ENCODE data around the gene RSBN1. TPM values are rescaled to one million over a fixed set of nuclear protein-coding genes. Genes with fewer than 3 reads are reported as not detected.
A peak's percentile ranks its signal among the peaks of the same experiment; 100 is the strongest.

The RSBN1 gene
- total and polyA plus RNA-seq, 2 experiments from 2014 or later: 15.4 to 17.4 TPM

- Histone ChIP-seq H3K4me2 (0 out of 2 replicates have a peak overlapping the region, but pooled peaks have one; percentile 3), H3K27me3 (ENCODE audit: insufficient read depth) (no peaks in the 10 kb centered on the region), H4K20me1 (replicated peaks; ENCODE audit: insufficient read depth) (0 out of 2 replicates have a peak, but pooled peaks cover 3% of the 10 kb centered on the region), H3K4me3 (no peak overlapping the region), H2AFZ (no peak overlapping the region), H3K79me2 (replicated peaks; ENCODE audit: insufficient read depth) (peaks cover 79% of the 10 kb centered on the region), H3K4me1 (ENCODE audit: insufficient read depth) (peaks cover 18% of the 10 kb centered on the region), H3K27ac (ENCODE audit: low read depth) (no peak overlapping the region), H3K36me3 (ENCODE audit: insufficient read depth) (no peaks in the 10 kb centered on the region), H3K9me2 (ENCODE audit: insufficient read depth) (no peaks in the 10 kb centered on the region), H3F3A (replicated peaks; ENCODE audit: low read depth) (no peaks in the 10 kb centered on the region)
- ATAC-seq: no peak
- Mint-ChIP-seq H3K4me1 (peaks cover 19% of the 10 kb centered on the region), H3K9me3 (no peaks in the 10 kb centered on the region), H3K27ac (no peak overlapping the region), H3K4me3 (no peak overlapping the region), H3K36me3 (ENCODE audit: low read depth) (no peaks in the 10 kb centered on the region), H3K27me3 (ENCODE audit: insufficient read depth, low read depth, poor library complexity) (no peaks in the 10 kb centered on the region)
- TF ChIP-seq REST (IDR thresholded peaks at IDR 0.05; ENCODE audit: unreplicated experiment): no peak
- TF ChIP-seq ZNF114 (CRISPR knock-in tag; IDR thresholded peaks at IDR 0.05): no peak
- TF ChIP-seq CREB1 (CRISPR knock-in tag; IDR thresholded peaks at IDR 0.05; ENCODE audit: low read depth): no peak
- TF ChIP-seq, protein P1, sequence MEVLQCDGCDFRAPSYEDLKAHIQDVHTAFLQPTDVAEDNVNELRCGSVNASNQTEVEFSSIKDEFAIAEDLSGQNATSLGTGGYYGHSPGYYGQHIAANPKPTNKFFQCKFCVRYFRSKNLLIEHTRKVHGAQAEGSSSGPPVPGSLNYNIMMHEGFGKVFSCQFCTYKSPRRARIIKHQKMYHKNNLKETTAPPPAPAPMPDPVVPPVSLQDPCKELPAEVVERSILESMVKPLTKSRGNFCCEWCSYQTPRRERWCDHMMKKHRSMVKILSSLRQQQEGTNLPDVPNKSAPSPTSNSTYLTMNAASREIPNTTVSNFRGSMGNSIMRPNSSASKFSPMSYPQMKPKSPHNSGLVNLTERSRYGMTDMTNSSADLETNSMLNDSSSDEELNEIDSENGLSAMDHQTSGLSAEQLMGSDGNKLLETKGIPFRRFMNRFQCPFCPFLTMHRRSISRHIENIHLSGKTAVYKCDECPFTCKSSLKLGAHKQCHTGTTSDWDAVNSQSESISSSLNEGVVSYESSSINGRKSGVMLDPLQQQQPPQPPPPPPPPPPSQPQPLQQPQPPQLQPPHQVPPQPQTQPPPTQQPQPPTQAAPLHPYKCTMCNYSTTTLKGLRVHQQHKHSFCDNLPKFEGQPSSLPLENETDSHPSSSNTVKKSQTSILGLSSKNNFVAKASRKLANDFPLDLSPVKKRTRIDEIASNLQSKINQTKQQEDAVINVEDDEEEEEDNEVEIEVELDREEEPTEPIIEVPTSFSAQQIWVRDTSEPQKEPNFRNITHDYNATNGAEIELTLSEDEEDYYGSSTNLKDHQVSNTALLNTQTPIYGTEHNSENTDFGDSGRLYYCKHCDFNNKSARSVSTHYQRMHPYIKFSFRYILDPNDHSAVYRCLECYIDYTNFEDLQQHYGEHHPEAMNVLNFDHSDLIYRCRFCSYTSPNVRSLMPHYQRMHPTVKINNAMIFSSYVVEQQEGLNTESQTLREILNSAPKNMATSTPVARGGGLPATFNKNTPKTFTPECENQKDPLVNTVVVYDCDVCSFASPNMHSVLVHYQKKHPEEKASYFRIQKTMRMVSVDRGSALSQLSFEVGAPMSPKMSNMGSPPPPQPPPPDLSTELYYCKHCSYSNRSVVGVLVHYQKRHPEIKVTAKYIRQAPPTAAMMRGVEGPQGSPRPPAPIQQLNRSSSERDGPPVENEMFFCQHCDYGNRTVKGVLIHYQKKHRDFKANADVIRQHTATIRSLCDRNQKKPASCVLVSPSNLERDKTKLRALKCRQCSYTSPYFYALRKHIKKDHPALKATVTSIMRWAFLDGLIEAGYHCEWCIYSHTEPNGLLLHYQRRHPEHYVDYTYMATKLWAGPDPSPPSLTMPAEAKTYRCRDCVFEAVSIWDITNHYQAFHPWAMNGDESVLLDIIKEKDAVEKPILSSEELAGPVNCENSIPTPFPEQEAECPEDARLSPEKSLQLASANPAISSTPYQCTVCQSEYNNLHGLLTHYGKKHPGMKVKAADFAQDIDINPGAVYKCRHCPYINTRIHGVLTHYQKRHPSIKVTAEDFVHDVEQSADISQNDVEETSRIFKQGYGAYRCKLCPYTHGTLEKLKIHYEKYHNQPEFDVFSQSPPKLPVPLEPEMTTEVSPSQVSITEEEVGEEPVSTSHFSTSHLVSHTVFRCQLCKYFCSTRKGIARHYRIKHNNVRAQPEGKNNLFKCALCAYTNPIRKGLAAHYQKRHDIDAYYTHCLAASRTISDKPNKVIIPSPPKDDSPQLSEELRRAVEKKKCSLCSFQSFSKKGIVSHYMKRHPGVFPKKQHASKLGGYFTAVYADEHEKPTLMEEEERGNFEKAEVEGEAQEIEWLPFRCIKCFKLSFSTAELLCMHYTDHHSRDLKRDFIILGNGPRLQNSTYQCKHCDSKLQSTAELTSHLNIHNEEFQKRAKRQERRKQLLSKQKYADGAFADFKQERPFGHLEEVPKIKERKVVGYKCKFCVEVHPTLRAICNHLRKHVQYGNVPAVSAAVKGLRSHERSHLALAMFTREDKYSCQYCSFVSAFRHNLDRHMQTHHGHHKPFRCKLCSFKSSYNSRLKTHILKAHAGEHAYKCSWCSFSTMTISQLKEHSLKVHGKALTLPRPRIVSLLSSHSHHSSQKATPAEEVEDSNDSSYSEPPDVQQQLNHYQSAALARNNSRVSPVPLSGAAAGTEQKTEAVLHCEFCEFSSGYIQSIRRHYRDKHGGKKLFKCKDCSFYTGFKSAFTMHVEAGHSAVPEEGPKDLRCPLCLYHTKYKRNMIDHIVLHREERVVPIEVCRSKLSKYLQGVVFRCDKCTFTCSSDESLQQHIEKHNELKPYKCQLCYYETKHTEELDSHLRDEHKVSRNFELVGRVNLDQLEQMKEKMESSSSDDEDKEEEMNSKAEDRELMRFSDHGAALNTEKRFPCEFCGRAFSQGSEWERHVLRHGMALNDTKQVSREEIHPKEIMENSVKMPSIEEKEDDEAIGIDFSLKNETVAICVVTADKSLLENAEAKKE (CRISPR knock-in tag; IDR thresholded peaks at IDR 0.05): no peak
- no peak for TF ChIP-seq STAT1 (IDR thresholded peaks at IDR 0.05; ENCODE audit: unreplicated experiment)
- TF ChIP-seq, protein P2, sequence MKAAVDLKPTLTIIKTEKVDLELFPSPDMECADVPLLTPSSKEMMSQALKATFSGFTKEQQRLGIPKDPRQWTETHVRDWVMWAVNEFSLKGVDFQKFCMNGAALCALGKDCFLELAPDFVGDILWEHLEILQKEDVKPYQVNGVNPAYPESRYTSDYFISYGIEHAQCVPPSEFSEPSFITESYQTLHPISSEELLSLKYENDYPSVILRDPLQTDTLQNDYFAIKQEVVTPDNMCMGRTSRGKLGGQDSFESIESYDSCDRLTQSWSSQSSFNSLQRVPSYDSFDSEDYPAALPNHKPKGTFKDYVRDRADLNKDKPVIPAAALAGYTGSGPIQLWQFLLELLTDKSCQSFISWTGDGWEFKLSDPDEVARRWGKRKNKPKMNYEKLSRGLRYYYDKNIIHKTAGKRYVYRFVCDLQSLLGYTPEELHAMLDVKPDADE (IDR thresholded peaks at IDR 0.05): no peak
- TF ChIP-seq POLR2AphosphoS5 (IDR thresholded peaks at IDR 0.05; ENCODE audit: low read depth): no peak
- TF ChIP-seq, protein P3, sequence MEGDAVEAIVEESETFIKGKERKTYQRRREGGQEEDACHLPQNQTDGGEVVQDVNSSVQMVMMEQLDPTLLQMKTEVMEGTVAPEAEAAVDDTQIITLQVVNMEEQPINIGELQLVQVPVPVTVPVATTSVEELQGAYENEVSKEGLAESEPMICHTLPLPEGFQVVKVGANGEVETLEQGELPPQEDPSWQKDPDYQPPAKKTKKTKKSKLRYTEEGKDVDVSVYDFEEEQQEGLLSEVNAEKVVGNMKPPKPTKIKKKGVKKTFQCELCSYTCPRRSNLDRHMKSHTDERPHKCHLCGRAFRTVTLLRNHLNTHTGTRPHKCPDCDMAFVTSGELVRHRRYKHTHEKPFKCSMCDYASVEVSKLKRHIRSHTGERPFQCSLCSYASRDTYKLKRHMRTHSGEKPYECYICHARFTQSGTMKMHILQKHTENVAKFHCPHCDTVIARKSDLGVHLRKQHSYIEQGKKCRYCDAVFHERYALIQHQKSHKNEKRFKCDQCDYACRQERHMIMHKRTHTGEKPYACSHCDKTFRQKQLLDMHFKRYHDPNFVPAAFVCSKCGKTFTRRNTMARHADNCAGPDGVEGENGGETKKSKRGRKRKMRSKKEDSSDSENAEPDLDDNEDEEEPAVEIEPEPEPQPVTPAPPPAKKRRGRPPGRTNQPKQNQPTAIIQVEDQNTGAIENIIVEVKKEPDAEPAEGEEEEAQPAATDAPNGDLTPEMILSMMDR (conservative IDR thresholded peaks at IDR 0.05; ENCODE audit: low read depth in 2 of 2): no peak
- no peak for TF ChIP-seq JUNB (IDR thresholded peaks at IDR 0.05; ENCODE audit: unreplicated experiment)
- no peak for TF ChIP-seq EZH2 (IDR thresholded peaks at IDR 0.05; ENCODE audit: low read depth, unreplicated experiment)
- TF ChIP-seq EZH2phosphoT487 (IDR thresholded peaks at IDR 0.05; ENCODE audit: unreplicated experiment): no peak
- TF ChIP-seq NANOG (IDR thresholded peaks at IDR 0.05; ENCODE audit: borderline replicate concordance): no peak
- no peak for TF ChIP-seq ZNF331 (CRISPR knock-in tag; IDR thresholded peaks at IDR 0.05; ENCODE audit: low read depth)
- DNase-seq (ENCODE audit: low spot score): no peak
Measured at GRCh38 chr1:113784104-113784779, 28.0 kb downstream of the RSBN1 start.
